K562 (cell line): ENCODE measurements around the gene IL1RL1. TPM values are rescaled to one million over a fixed set of nuclear protein-coding genes. Genes with fewer than 3 reads are reported as not detected.

ENCODE experiments used
- ATAC-seq: fragments of 200-7000 bp; cut with Tn5 transposase; 3 replicates; pipeline ENCODE4 v1.9.1; 2020; ENCODE audit warnings: moderate library complexity
- BruUV-seq: library from RNA; stranded (reverse); fragments of 400-500 nt; replicated peaks from 2 replicates; lab custom pipeline; 2021; lab: Mats Ljungman, UMichigan
- CTCF ChIA-PET: fragments of 300-600 bp; formaldehyde crosslinking; extraction: SDS; loops from one replicate; lab custom pipeline; 2021; ENCODE audit warnings: low intra/inter-chr PET ratio; lab: Yijun Ruan, JAX
- POLR2A ChIA-PET: fragments of 300-600, 350-650 bp; sonication (Branson Sonifier 250); formaldehyde crosslinking; extraction: SDS; loops from one replicate; lab custom pipeline; 2021; ENCODE audit warnings: antibody characterized with exemption, inconsistent platforms; lab: Yijun Ruan, JAX
- DNase-seq, 4 experiments: peaks; one replicate each; pipeline versions ENCODE4 v3.0.0 to v3.0.0-alpha.2; 2011 to 2018; ENCODE audit warnings: low spot score in 3 of 4, mixed read lengths in 3 of 4; ENCODE audit errors: extremely low read depth in 1 of 4
- FAIRE-seq: peaks from 2 replicates; lab custom pipeline; 2011; peaks lifted over from hg19 to GRCh38; lab: Jason Lieb, UNC
- H2AFZ ChIP-seq: 2 replicates; pipeline ENCODE4 v1.6.0; 2011; ENCODE audit warnings: low read depth, low read length, control low read depth, inconsistent platforms
- H3K27ac ChIP-seq: fragments of 200-600 bp; 3 replicates; pipeline ENCODE4 v1.8.0; 2011; ENCODE audit warnings: low read depth, mild to moderate bottlenecking, control low read depth, inconsistent platforms, low read length, moderate library complexity, mixed read lengths; ENCODE audit errors: extremely low read depth
- H3K27me3 ChIP-seq, 2 experiments: fragments of 300-600 bp in 1 of 2; 2 replicates in 1 of 2; 3 replicates in 1 of 2; pipeline versions ENCODE4 v1.6.0 to v1.8.0; 2011; ENCODE audit warnings: inconsistent platforms in 2 of 2, low read length in 2 of 2, mild to moderate bottlenecking in 1 of 2, mixed read lengths in 1 of 2, moderate library complexity in 1 of 2; ENCODE audit not compliant: control insufficient read depth in 2 of 2, insufficient read depth in 2 of 2
- H3K36me3 ChIP-seq: fragments of 300-600 bp; 3 replicates; pipeline ENCODE4 v1.8.0; 2011; ENCODE audit warnings: mild to moderate bottlenecking, low read length, inconsistent platforms; ENCODE audit not compliant: control insufficient read depth, insufficient read depth
- H3K4me1 ChIP-seq, 2 experiments: fragments of 200-600 bp in 1 of 2; replicated peaks in 1 of 2; 2 replicates in 1 of 2; 3 replicates in 1 of 2; pipeline versions ENCODE4 v1.5.1 to v1.8.0; 2011; ENCODE audit warnings: inconsistent platforms in 2 of 2, low read length in 2 of 2, mild to moderate bottlenecking in 1 of 2, mixed read lengths in 1 of 2, moderate library complexity in 1 of 2; ENCODE audit not compliant: control insufficient read depth in 2 of 2, insufficient read depth in 2 of 2
- H3K4me2 ChIP-seq: 2 replicates; pipeline ENCODE4 v1.6.1; 2011; ENCODE audit warnings: low read length, control low read depth, inconsistent platforms, mixed read lengths; ENCODE audit not compliant: insufficient read depth
- H3K4me3 ChIP-seq: fragments of 200-600 bp; sonication (generic), shearing (Covaris generic); 2 replicates; pipeline ENCODE4 v1.5.1; 2016; ENCODE audit warnings: control low read depth, inconsistent platforms
- H3K79me2 ChIP-seq: fragments of 200-600 bp; 3 replicates; pipeline ENCODE4 v1.8.0; 2011; ENCODE audit warnings: low read length, inconsistent platforms; ENCODE audit not compliant: control insufficient read depth, insufficient read depth
- H3K9ac ChIP-seq, 2 experiments: 2 replicates each; pipeline versions ENCODE4 v1.6.0 to v1.6.1; 2011; ENCODE audit warnings: low read depth in 2 of 2, low read length in 2 of 2, control low read depth in 1 of 2, inconsistent platforms in 1 of 2, mild to moderate bottlenecking in 1 of 2, mixed read lengths in 1 of 2; ENCODE audit not compliant: insufficient read depth in 1 of 2
- H3K9me1 ChIP-seq: one replicate; pipeline ENCODE4 v1.6.0; 2011; ENCODE audit warnings: inconsistent platforms, mild to moderate bottlenecking, low read length, moderate library complexity; ENCODE audit not compliant: control insufficient read depth, insufficient read depth
- H3K9me3 ChIP-seq: replicated peaks from 2 replicates; pipeline ENCODE4 v1.5.1; 2011; ENCODE audit warnings: low read depth, low read length, inconsistent platforms; ENCODE audit not compliant: control insufficient read depth, insufficient read depth
- H4K20me1 ChIP-seq: replicated peaks from 2 replicates; pipeline ENCODE4 v1.6.1; 2011; ENCODE audit warnings: low read length, inconsistent platforms, mixed read lengths; ENCODE audit not compliant: control insufficient read depth, insufficient read depth
- JUNB ChIP-seq: fragments of 450-650 bp; formaldehyde crosslinking; conservative IDR thresholded peaks from 2 replicates; pipeline ENCODE4 v1.4.0; 2020; ENCODE audit warnings: mild to moderate bottlenecking
- SMAD4 ChIP-seq: fragments of 250-450 bp; sonication (Bioruptor Pico); conservative IDR thresholded peaks from 2 replicates; pipeline ENCODE4 v1.8.0; 2021; ENCODE audit warnings: inconsistent platforms, mild to moderate bottlenecking, moderate library complexity
- ZFP36 ChIP-seq: fragments of 150-350 bp; IDR thresholded peaks from 2 replicates; pipeline ENCODE4 v1.6.1; 2018; ENCODE audit warnings: low read length, low read depth; ENCODE audit not compliant: partially characterized antibody
- WGBS: fragments of 100-300 bp; shearing (Covaris generic); methylation state at CpG from one replicate; pipeline ENCODE4 v1.1.6; 2016; ENCODE audit warnings: low coverage, mixed read lengths; ENCODE audit not compliant: insufficient coverage; ENCODE audit errors: missing lambda C conversion rate; 5-methylcytosine and 5-hydroxymethylcytosine counted together
- in situ Hi-C: fragments of 300-500 bp; cut with MboI; formaldehyde crosslinking; loops from 4 replicates; pipeline ENCODE4 v1.15.0; 2018; ENCODE audit warnings: inconsistent platforms, mixed read lengths
- intact Hi-C: fragments of 100-400 bp; cut with micrococcal nuclease; formaldehyde crosslinking; loops from 2 replicates; pipeline ENCODE4 v1.14.2; 2022
- polyA plus RNA-seq, 8 experiments: library from polyadenylated mRNA; depleted of rRNA in 4 of 8; stranded (reverse) in 5 of 8; unstranded in 3 of 8; fragments of >200 nt; fragmentation: Nextera tagmentation in 2 of 8; fragmentation: Illumina TruSeq in 1 of 8; extraction: Ambion mirVana in 2 of 8; extraction: Trizol in 1 of 8; gene quantifications; 2 replicates each; pipeline versions ENCODE4 v1.2.1 to v1.2.3, GENCODE V29; 2011 to 2014; ENCODE audit warnings: inconsistent platforms in 1 of 8, missing spikeins in 1 of 8
- total RNA-seq, 7 experiments: library from RNA; depleted of rRNA in 6 of 7; stranded (reverse); fragments of >200 nt in 6 of 7; fragmentation: Illumina TruSeq in 2 of 7; extraction: Trizol in 2 of 7; gene quantifications; 2 replicates each; pipeline versions ENCODE4 v1.2.1 to v1.2.3, GENCODE V29; 2011 to 2021; ENCODE audit warnings: low replicate concordance in 1 of 7

Gene IL1RL1
- total and polyA plus RNA-seq, 9 of the 15 experiments (the other 6 are each of a cell fraction or from before 2014, with no cell fraction given): 0.06 to 3.3 (median 0.59) TPM

DNA sequence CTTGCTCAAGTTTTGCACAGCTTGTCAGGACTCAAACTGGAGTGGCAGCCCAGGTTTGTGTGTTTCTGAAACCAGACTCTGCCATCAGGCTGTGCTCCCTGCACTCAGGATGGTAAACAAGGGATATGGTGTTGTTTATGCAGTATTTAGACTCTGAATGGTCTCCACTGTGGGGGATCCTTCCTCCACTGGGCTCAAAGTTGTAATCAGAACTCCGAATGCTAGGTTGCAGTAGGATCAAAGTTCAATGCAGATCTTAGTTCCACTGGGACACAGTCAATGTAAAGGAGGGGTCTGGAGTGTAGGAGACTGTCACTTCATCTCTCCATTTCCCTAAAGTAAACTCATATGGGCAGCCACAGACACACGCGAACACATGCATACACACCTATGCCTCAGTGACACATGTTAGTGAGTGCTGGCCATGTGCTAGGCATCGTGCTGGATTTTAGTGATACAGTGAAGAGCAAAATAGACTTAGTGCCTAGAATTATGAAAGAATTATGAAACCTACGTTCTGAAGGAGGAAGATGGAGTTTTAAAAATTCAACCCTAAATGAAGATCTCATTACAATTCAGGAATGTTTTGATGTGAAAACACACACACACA, 50.4 kb downstream of the IL1RL1 start (continued):
- TF ChIP-seq SMAD4 (CRISPR knock-in tag): no peak

DNA sequence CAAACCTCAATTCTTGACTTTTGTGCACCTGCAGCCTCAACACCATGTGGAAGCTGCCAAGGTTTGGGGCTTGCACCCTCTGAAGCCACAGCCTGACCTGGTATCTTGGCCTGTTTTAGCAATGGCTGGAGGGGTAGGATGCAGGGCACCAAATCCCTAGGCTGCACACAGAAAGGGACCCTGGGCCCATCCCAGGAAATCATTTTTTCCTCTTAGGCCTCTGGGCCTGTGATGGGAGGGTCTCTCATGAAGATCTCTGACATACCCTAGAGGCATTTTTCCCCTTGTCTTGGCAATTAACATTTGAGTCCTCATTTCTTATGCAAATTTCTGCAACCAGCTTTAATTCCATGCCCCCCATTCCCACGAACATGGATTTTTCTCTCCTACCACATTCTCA, 54.4 kb downstream of the IL1RL1 start:
- DNase-seq: no peak
- no peak overlapping the region for H3K27ac ChIP-seq
- no peak for ATAC-seq
- intact Hi-C loops: no loop called here
- H4K20me1 ChIP-seq: no peaks in the 10 kb centered on the region
- peaks cover 2% of the 10 kb centered on the region; the same call in 1 of the 2 replicates for H3K9me3 ChIP-seq
- no peaks in the 10 kb centered on the region for H3K79me2 ChIP-seq
- H3K4me2 ChIP-seq: no peak overlapping the region
- no peak for TF ChIP-seq JUNB (CRISPR knock-in tag)
- peak; percentile 63 for TF ChIP-seq ZFP36
- BruUV-seq: no TSS peak
- in situ Hi-C loops: no loop called here
- POLR2A ChIA-PET: interaction anchor here (0.8 kb wide), 1 partner anchor 133 kb away, joined by 3 read pairs; no protein-coding TSS in a partner anchor
- FAIRE-seq: no peak
- no peak overlapping the region for H3K4me3 ChIP-seq
- no peaks in the 10 kb centered on the region for H3K27me3 ChIP-seq
- H3K9ac ChIP-seq: no peak overlapping the region
- H3K9me1 ChIP-seq: no peaks in the 10 kb centered on the region
- 7% methylated on average over 1 of the region's 1 CpG for WGBS
- CTCF ChIA-PET: no interaction called here
- no peaks in the 10 kb centered on the region for H3K4me1 ChIP-seq
- no peaks in the 10 kb centered on the region for H3K36me3 ChIP-seq
- H2AFZ ChIP-seq: no peak overlapping the region
